GF-D8 (cell line): Measurements from ENCODE around the gene NOL11.
A peak's percentile ranks its signal among the peaks of the same experiment; 100 is the strongest.
"Not testable (repeated sequence)": the region's sequence is repeated elsewhere in the genome, so short reads cannot be mapped to it uniquely, and the experiment has no call there.

ENCODE experiments used
- DNase-seq: peaks from one replicate; lab custom pipeline; 2025; lab: John Stamatoyannopoulos, UW

The NOL11 gene

DNA sequence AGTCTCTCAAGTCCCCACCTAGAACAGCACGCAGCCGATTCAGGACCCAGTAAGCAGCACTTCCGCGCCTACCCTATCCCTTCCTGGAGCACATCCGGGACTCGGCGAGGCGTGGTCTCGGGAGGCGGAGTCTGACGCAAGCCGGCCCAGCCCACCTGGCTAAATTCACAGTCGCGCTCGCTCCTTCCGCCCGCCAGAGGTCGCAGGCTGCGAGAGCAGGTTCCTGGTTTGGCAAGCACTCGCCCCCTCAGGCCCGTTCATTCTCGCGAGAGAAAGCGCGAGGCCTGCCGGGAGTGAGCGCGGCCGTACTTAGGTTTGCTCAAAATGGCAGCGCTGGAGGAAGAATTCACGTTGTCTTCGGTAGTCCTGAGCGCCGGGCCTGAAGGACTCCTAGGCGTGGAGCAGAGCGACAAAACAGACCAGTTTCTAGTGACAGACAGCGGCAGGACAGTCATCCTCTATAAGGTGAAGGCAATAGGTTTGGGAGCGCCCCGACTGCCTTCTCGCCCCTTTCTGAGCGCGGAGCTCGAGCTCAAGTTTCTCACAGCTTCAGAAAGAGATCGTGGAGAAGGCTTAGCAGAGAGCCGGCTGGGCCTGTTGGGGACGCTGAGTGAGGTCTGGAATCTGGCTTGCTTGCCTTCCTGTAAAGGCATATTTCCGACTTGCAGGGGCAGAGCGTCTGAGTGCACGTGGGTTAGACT is at the start of gene NOL11:
Gene NOL11, plus strand, starts transcription at position 313 of the 701 bp plus-strand sequence. Its CDS starts 12 bp downstream, at position 325.
- DNase-seq = peak; percentile 94

DNA sequence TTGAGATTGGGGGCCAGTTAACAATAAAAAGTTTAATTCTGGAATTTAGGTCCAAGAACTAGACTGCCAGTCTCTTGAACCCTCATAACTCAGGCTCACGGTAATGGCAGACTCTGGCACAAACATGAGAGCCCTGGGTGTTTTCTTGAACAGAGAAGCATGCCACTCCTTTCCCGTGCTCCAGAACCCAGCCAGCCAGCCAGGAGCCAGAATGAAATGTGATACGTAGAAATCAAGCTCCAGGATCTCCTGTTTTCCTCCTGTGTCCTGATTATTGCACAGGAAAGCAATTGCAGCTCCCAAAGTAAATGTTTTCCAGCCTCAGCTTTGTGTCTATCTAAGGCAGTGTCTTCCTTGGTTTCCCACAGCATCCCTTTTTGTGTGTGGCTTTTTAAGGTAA is 46.2 kb upstream of the NOL11 start:
- no peak for DNase-seq

DNA sequence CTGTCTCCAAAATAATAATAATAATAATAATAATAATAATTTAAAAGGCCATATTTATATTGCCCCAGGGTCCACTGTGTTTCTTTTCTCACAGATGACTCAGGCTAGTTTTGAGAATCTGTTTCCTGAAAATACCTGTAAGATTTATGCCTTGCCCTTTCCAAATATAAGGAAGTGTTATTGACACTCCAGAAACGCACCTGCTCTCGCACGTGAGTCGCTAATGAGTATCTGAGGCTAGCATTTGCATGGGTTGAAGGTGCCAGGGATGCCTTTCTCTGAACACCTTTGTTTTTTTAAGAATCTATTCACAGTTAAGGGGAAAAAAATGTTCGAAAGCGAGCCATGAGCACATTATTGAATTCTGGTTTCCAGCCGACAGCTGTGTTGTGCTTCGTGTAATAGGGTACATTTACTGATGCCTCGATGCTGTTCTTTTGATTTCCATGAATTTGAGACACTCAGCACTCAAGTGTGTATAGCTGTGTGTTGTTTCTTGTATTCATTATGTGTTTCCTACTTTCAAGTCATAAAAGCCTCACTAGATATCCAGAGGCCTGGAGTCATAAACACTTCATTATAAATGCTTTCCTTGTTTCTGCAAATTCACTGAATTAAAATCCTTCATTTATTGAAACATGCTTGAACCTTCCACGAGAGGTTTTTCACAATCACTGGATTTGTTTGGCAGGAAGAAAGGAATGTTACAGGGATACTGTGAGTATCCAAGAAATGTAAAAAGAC is 45.0 kb upstream of the NOL11 start:
- no peak for DNase-seq

DNA sequence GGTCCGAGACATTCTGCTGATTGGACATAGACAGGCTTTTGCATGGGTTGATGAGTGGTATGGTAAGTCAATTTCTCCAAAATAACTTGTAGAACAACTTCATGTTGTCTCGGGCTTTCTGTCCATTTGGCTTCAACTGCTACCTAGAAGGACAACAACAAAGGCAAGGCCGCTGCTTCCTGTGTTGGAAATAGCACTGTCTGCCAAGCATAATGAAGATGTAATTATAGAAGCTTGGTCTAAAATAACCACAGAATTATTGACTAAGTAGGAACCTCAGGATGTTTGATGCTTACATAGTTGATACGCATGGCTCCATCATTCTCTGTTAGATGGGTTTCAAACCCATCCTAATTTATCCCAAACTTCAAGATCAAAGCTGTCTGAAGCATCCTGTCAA is 42.3 kb upstream of the NOL11 start:
- DNase-seq = no peak

DNA sequence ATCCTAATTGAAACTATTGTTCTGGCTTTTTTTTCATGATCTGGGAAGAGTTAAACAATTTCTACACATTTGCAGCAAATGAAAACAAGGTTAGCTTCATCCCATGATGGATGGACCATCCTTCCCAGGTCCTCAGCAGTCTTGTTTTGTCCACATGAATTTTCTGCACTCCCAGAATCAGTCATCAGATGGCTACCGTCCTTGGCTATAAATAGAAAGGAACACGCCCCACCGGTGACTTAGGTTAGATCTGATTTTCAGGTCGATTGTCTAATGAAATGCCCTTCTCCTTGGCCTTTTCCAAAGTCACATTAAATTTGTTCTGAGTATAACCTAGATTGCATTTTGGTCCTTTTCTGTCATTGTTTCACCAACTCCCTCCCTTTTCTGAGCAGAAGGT is 41.4 kb upstream of the NOL11 start:
- DNase-seq = no peak

DNA sequence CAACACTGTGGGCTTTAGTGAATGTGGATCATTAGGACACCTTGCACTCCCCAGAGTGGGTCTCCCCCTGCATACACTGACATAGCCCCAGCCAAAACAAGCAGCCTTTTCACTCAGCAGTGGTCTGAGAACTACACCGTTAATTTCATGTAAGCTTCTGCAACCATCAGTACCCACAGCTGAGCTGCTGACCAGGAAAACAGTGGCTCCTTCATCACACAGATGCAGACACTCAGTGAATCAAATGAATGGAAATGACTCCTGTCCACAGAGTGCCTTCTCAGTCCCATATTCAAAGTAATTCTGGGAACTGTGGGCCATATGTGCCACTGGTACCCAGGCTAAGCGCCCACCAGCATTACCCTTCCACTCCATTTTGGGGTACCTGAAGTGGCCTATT is 39.3 kb upstream of the NOL11 start:
- DNase-seq = no peak

DNA sequence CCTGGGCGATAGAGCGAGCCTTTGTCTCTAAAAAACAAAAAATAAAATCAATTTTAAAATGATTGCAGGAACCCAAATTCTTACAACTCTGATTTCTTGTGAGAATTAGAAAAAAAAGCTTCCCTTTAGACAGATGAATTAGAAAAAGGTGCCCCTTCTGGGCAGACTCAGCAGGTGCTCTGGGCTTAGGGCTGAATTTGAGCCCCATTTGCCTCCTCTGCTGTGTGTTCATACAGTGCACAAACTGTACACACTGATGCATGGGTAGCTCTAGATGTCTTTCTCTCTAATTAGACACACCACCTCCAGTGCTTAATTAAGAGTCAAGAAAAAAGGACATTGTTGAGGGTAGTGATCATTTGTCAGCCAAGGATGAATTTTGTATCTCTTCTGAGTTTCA is 38.5 kb upstream of the NOL11 start:
- no peak for DNase-seq

DNA sequence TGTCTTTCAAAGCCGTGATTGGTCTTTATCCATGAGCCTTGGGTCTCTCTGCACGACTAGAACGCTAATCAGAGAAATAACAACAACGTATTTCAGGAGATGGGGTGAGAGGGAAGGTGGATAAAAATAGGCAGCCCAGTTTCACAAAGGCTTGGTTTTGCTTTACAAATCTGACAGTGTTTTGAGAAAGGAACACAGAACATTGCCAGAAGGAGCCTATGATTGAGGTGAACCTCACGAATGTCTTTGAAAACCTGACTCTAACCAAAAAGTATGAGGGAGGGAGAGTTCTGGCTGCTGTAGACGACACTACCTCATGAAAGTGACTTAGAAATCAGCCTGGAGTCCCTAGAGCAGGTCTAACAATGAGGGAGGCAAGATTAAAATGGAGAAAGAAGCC is 38.0 kb upstream of the NOL11 start:
- DNase-seq = no peak

DNA sequence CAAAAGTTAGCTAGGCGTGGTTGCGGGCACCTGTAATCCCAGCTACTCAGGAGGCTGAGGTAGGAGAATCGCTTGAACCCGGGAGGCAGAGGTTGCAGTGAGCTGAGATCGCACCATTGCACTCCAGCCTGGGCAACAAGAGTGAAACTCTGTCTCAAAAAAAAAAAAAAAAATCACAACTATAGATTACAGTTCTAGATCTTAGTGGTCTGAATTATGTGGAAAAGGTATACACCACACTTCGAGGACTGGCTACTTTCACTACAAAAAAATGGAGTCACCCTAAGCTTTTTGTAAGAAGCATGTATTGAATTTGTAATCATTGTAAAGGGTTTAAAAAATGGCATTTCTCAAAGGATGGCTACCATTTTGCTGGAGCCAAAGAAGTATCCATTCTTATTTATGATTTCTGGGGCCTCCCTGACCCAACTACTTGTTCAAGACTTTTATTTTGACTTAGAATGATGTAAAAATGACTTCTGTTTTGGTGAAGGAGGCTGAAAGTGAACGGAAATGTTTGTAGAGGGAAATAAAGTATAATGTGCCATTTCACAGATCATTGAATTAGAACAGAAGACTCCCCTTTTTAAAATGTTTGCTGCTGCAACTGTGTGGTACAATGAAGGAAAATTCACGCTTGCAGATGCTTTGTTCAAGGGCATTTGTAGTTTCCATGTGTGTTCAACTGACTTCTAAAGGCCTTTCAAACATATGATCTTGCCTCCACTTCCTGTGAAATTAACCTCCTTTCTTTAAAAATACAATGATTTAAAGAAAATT is 37.1 kb upstream of the NOL11 start:
- no peak for DNase-seq

DNA sequence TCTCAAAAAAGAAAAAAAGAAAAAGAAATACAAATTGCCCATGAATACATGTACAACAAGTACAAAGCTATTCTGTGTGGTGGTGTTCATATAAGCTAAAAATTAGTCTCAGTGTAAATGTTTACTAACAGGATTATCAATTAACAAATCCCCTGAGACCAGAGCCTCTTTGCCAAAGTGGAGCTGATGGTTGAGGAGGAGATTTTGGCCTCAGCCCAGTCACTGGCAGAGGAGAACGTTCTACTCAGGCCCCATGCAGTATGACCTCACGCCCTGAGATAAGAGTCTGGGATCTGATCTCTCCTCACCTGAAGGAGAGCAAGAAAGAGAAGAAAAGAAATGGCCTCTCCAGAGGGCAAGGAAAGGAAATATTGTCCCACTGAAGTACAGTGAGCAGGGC is 35.5 kb upstream of the NOL11 start:
- DNase-seq = no peak

DNA sequence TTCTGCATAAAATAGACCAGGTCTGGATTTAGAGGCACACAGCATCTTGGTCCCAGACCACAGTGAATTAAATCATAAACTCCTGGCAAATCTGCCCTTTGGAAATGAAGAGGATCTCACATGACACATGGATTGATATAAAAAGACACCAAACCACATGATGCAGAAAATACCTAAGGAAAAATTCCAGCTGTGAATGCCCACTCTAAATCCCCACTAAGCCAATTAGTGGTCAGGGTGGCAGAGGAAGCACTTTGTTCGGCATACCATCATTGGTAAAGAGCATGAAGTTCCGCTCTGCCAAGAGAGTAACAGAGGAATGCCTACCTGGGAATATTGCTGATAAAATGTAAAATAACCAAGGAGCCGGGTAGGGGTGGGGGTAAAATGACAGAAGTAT is 32.4 kb upstream of the NOL11 start:
- DNase-seq = no peak

DNA sequence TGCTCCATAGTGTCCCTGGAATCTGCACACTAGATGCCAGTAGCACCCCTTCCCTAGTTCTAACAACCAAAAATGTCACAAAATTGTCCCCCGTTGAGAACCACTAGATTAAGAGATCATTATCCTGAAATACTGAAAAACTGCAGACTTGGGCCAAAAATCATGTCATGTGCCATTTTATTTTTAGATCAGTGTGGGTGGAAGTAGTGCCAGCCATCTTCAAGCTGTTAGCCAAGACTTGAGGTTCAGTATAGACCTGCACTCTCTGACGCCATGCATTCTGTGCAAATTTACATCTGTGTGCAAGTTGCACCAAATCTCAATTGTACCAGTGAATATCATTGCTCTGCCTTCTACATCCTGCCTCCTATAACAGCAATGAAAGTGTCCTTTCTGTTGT is 31.5 kb upstream of the NOL11 start:
- no peak for DNase-seq

DNA sequence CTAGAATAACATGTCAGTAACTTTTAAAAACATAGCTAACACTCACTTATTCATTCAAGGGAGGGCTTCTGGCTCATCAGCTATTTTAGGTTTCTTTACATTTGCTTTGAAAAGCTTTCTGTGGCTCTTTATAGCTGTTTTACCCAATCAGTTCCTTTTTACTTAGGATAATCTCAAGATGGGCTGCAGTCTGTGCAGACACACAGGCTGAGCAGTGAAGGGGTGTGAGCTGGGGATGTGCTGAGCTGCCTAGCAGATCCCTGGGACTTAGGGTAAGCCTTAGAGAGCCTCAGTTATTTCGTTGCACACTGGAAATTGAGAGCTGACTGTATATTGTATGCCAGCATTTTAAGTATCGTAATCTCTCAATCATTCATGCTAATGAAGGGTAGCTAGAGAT is 30.2 kb upstream of the NOL11 start:
- DNase-seq = no peak

DNA sequence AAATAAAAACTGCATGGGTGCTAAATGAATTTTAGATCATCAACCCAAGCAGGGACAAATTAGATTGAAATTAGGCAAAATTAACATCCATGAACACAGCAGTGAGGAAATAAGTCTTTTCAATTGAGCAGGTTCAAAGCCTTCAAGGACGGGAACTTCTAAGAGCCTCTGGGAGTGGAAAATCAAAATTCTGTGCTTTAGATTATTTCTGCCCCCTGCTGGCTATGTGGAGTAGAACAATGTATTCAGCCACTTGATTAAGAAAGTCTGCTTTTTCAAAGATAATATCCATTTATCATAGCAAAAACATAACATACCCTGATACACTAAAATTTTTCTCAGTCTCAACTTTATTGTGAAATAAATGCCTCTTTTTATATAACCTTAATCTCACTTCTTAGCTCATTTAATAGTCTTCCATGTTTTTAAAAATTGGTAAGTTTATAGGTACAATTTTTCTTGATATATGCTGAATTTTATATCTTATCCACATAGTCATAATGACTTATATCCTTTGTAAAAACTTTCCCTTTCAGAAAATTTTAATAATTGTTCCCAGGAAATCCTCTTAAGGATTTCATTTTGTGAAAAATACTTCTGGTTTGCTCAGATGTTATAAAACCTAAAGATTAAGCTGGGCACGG is 28.1 kb upstream of the NOL11 start:
- peak; percentile 6 for DNase-seq

DNA sequence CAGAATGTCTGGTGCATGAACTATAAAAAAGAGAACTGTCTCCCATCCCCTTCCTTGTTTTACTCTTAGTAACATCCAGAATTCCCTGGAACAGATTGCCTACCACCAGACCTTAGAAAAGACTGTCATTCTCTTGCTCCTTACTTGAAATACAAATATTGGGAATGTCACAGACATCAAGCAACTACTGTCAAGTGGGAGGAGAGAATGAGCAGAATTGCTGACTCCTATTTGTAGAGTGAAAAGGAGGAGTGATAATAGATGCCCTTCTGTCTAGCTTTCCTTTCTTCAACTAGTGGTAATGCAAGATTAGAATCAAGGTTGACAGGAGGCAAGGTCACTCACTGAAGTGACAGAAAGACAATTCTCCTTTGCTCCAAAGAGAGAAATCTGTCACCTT is 23.9 kb upstream of the NOL11 start:
- DNase-seq = no peak

DNA sequence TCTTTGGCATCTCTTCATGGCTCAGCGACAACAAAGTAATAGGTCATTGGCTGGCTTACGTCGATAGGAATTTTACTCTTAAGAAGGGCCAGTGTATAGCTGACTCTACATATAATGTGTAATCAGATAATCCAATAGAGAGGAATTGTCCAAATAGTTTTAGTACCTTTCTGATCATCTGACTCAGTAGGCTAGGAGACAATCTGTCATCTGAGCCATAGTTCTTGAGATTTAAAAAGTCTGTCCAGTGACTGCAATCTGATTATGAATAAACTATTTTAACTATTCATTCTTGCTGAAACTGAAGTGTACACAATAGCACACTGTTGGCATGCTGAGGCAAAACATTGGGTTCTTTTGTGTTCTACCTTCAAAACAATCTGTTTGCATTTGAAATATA is 21.4 kb upstream of the NOL11 start:
- no peak for DNase-seq

DNA sequence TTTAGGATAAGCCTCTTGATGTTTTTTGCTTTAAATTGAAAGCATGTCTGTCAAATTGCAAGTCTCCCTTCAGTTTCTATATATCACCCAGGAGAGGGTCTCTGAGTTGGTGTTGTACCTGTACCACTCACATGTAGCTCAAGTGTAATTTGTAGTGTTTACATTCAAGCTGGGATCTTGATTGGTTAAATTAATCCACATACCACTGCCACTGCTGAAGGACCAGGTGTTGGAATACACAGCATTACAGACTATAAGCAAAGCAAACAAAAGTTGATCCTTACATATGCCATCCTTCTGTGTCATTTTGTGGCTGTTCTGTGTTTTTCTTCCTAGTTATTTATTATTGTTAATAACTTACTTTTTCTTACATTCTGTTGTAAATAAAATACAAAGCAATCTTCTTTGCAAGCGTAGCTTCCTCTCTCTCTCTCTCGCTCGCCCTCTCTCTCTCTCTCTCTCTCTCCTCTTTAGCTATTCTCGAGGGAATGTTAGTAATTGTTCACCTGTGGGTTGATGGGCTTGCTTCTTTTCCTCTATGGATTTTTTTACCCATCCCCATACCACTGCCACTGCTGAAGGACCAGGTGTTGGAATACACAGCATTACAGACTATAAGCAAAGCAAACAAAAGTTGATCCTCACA is 20.8 kb upstream of the NOL11 start:
- DNase-seq = no peak

DNA sequence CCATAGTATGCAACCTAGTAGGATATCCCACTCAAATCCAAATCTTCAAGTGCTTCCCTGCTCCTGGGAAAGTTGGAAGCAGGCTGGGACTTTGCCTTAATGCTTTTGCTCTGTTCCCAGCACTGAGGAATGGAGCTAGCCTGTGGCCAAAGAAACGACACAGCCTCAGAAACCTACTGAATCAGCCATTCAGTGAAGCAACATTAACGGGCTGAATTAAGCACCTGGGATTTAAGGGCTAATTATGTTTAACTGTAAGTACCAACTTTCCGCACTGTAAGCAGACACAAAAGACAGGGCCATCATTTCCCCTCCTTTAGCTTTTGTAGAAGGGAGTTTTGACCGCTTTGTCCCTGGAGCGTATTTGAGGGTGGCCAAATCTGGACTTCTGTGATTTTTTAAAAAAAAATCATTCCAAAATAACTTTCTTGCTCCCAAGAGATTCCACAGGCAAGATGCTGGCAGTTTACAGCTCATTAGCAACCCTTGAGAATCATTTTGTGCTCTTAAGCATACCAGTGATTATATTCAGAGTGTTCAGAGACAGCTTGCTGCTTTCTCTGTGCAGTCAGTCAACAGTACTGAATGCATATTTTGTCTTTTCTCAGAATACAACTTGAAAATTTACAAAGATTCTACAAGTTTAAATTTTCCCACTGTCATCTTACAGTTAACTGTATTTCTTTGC is 17.6 kb upstream of the NOL11 start:
- DNase-seq = no peak

DNA sequence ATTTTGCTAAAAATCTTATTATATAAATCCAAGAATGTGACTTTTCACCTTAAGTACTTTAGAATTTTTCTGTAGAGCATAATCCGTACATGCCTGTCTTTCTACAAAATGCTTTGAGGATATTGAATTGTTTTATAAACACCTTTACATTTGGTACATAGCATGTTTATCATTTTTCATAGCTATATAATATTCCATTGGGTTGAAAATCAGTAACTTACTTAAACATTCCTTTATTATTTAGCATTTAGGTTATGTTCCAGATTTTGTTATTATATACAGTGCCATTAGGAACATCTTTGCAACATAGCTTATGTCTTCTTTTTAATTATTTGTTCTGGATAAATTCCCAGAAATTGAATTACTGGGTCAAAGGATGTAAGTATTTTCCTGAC is 17.0 kb upstream of the NOL11 start:
- no peak for DNase-seq

DNA sequence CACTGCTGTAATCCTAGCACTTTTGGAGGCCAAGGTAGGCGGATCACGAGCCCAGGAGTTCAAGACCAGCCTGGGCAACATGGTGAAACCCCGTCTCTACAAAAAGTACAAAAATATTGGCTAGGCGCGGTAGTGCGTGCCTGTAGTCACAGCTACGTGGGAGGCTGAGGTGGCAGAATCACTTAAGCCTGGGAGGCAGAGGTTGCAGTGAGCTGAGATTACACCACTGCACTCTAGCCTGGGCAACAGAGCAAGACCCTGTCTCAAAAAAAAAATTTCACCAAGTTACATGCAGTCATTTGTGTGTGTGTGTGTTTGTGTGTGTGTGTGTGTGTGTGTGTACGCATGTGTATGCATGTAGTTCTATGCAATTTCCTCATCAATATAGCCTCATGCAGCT is 14.9 kb upstream of the NOL11 start:
- DNase-seq = not testable (repeated sequence)

DNA sequence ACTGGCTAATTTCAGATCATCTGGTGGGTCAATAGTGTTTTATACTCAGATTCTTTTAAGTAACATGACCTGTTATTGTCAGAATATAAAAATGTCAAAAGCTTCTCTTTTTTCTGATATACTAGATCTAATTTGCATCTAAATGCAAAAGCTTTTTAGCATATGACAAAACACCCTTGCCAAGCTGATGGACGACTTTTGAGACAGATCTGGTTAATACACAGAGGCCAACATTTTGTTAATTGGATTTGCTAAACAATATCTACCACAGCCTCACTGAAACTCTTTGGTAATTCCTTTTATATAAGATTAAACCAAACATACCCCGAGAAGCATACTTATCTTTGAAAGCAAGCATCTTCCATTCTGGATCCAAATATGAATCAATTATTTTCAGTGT is 10.3 kb upstream of the NOL11 start:
- no peak for DNase-seq
